GM12873 (cell line): Measurements from ENCODE around the gene GUF1.

Source experiments
- TF ChIP-seq, protein P1 (sequence below): IDR thresholded peaks from 2 replicates; pipeline ENCODE4 v1.5.1; 2012; ENCODE audit warnings: low read depth, mild to moderate bottlenecking, moderate library complexity, low read length, control low read depth; ENCODE audit not compliant: insufficient read depth; ENCODE audit errors: missing control alignments

GUF1 gene

DNA sequence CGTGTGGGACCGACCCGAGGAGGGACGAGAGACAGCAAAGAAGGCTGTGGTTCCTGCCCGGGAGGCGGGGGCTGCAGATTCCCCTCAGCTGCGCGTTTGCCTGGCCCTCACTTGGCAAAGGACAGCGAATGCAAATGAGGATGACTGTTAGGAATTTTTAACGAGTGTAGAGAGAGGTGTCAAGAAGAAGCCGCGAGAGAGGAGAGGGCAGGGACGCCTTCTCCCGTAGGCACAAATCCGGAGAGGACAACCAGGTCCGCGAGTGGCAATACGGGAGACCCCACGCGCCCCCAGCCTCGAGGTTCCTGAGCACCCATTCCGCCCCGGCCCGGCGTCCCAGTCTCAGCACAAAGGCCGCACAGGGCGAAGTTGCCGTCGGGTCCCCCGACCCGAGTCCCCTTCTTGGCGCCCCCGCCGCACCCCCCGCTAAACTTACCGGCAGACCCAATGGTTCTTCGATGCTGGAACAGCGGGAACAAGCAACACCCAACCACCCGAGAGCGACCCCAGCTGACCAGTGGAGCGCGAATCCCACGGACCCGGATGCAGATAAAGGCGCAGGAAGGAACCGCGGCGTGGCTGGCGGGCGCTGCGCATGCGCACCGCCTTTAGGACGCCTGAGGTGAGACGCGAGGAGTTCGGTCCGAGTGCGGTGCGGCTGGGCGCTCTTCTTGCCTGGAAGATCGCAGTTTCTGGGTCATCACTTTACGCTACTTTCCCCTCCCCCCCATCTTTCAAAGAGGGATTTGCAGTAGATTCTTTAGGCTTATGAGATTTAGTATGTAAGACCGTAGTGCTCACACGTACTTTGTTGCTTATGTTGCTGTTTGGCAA is 48.0 kb downstream of the GUF1 start, which contains the start of gene GNPDA2:
Gene GNPDA2 (minus strand): TSS at position 519 of the 834 bp plus-strand sequence. CDS start 4,349 bp downstream, outside the sequence.
- TF ChIP-seq, protein P1, sequence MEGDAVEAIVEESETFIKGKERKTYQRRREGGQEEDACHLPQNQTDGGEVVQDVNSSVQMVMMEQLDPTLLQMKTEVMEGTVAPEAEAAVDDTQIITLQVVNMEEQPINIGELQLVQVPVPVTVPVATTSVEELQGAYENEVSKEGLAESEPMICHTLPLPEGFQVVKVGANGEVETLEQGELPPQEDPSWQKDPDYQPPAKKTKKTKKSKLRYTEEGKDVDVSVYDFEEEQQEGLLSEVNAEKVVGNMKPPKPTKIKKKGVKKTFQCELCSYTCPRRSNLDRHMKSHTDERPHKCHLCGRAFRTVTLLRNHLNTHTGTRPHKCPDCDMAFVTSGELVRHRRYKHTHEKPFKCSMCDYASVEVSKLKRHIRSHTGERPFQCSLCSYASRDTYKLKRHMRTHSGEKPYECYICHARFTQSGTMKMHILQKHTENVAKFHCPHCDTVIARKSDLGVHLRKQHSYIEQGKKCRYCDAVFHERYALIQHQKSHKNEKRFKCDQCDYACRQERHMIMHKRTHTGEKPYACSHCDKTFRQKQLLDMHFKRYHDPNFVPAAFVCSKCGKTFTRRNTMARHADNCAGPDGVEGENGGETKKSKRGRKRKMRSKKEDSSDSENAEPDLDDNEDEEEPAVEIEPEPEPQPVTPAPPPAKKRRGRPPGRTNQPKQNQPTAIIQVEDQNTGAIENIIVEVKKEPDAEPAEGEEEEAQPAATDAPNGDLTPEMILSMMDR: no peak

DNA sequence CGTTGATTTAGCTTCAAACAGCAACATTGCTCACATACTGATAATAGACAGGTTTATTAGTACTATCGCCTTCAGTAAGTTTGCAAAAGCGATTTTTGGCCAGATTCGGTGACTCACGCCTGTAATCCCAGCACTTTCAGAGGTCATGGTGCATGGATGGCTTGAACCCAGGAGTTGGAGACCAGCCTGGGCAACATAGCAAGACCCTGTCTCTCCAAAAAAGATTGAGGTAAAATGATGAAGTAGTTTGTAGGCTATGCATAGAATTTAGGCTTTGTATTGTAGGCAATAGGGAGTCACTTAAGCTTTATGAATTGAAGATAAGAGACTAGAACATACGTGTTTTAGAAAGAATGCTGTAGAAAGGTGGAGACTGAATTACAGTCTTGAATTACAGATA is 49.3 kb downstream of the GUF1 start:
- TF ChIP-seq, protein P1: no peak

DNA sequence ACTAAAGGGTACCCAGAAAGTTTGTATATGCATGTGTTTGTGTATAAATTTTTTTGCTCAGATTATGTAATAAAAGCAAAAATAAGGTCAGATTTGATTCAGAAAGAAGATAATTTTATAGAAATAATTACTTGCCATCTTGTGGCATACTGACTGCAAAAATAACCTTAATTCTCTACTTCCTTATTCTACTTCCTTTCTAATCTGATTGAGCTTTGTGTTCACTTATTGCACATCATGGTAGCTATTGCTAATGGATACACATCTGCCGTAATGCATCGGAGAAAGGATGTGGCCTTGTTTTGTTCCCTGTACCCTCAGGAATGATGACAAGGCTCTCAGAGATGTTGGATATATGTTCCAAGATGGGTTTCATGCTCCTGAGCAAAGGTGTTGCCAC is 58.7 kb downstream of the GUF1 start:
- TF ChIP-seq, protein P1: no peak

DNA sequence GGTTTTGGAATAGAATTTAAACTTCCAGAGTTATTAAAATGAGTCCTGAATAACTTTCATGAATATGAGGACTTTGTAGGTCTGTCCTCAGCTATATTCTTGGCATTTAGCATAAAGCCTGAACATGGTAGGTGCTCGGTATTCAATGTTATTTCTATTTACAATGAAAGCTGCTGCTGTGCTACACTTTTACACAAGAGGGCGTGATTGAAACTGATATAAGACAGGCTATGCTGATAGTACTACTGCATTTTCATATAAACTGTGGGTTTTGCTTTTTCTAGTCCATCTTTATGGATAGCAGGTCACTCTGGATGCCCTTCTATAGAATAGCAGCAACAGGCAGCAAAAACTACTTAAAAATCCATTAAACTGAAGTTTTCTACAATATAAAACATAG is 60.4 kb downstream of the GUF1 start:
- TF ChIP-seq, protein P1: no peak

DNA sequence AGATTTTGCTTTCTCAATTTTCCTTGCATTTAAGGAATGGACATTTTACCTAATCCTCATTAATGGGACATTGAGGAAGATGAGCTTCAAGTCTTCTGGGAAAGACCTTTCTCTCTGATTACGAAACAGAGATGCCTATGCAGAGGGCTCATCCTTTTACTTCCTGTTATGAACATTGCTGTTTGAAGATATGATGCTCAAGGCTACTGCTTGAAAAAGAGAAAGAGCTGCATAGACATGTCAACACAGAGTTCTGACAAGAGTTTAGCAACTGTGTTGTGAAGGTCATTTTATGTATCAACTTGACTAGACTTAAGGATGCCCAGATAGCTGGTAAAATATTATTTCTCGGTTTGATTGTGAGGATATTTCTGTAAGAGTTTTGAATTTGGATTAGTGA is 62.0 kb downstream of the GUF1 start:
- TF ChIP-seq, protein P1: no peak
